Suprapubic skin (tissue), 4 donors: ENCODE results near the gene UFSP2.

Experiments used
- EP300 ChIP-seq: sonication (generic); formaldehyde crosslinking; IDR thresholded peaks from one replicate; pipeline ENCODE4 v1.6.1; 2017; ENCODE audit warnings: antibody characterized with exemption
- POLR2A ChIP-seq, 2 donors: fragments of 450-650 bp; IDR thresholded peaks; one replicate each; pipeline ENCODE4 v1.6.1; 2017; ENCODE audit warnings: antibody characterized with exemption in 2 of 2, mild to moderate bottlenecking in 2 of 2, moderate library complexity in 2 of 2
- POLR2AphosphoS5 ChIP-seq, 3 donors: sonication (generic); formaldehyde crosslinking; IDR thresholded peaks; one replicate each; pipeline ENCODE4 v1.6.1; 2017; ENCODE audit warnings: antibody characterized with exemption in 3 of 3
- TF ChIP-seq, protein P1 (sequence below), 2 donors: fragments of 200-600 bp in 1 of 2; fragments of 450-650 bp in 1 of 2; sonication (generic) in 1 of 2; IDR thresholded peaks; one replicate each; pipeline ENCODE4 v1.5.1; 2016 to 2019; ENCODE audit warnings: antibody characterized with exemption in 2 of 2, mild to moderate bottlenecking in 1 of 2, moderate library complexity in 1 of 2

DNA sequence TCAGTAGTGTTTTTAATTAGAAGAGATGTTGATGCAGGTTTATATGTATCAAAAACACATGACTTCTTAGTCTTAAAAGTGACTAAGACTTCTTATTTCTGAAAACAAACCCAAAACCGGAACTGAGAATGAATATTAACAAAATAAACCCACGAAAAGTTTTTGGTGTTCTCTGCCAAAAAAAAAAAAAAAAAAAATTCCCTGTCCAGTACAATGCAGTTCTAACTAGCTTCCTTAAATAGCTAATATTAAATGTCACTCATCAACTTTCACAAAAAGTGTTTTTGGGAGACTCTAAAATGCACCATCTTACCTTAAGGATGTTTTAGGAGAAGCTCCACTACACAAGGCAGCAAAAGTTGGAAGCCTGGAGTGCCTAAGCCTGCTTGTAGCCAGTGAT is 27.1 kb downstream of the UFSP2 start:
- TF ChIP-seq POLR2AphosphoS5 (IDR thresholded peaks at IDR 0.05) (no peak), POLR2A (IDR thresholded peaks at IDR 0.05) (no peak), EP300 (no peak)
- TF ChIP-seq, protein P1, sequence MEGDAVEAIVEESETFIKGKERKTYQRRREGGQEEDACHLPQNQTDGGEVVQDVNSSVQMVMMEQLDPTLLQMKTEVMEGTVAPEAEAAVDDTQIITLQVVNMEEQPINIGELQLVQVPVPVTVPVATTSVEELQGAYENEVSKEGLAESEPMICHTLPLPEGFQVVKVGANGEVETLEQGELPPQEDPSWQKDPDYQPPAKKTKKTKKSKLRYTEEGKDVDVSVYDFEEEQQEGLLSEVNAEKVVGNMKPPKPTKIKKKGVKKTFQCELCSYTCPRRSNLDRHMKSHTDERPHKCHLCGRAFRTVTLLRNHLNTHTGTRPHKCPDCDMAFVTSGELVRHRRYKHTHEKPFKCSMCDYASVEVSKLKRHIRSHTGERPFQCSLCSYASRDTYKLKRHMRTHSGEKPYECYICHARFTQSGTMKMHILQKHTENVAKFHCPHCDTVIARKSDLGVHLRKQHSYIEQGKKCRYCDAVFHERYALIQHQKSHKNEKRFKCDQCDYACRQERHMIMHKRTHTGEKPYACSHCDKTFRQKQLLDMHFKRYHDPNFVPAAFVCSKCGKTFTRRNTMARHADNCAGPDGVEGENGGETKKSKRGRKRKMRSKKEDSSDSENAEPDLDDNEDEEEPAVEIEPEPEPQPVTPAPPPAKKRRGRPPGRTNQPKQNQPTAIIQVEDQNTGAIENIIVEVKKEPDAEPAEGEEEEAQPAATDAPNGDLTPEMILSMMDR (IDR thresholded peaks at IDR 0.05) = no peak
